ENCODE data around the gene U2AF2.

U2AF2 gene

GRCh38 chr19:55690769-55691545 lies 36.1 kb downstream of the U2AF2 start:
- no peaks in the 10 kb centered on the region for H3K9me2 ChIP-seq (replicated peaks; ENCODE audit: insufficient read depth, low read length)
- peaks cover 27% of the 10 kb centered on the region for H3K79me2 ChIP-seq (ENCODE audit: low read length)
- H3K27ac ChIP-seq (ENCODE audit: low read length): no peak overlapping the region
- H3K9ac ChIP-seq (ENCODE audit: low read length): no peak overlapping the region
- H3K27me3 ChIP-seq (replicated peaks; ENCODE audit: insufficient read depth, low read length): no peaks in the 10 kb centered on the region
- H3K4me2 ChIP-seq (ENCODE audit: low read depth, low read length): no peak overlapping the region
- no peaks in the 10 kb centered on the region for H3K36me3 ChIP-seq (replicated peaks; ENCODE audit: insufficient read depth, low read length)
- no peaks in the 10 kb centered on the region for H4K20me1 ChIP-seq (ENCODE audit: insufficient read depth, low read length)
- H3F3A ChIP-seq (ENCODE audit: insufficient read depth, low read length): no peaks in the 10 kb centered on the region
- H3K4me1 ChIP-seq (ENCODE audit: low read length): no peaks in the 10 kb centered on the region
- no peak overlapping the region for H3K4me3 ChIP-seq (ENCODE audit: low read length)
- no peak for TF ChIP-seq CTCF (IDR thresholded peaks at IDR 0.05; ENCODE audit: low read length)
- no peak for TF ChIP-seq EZH2 (optimal IDR thresholded peaks at IDR 0.05; ENCODE audit: low read depth, low read length)
- no peak for TF ChIP-seq EZH2phosphoT487 (IDR thresholded peaks at IDR 0.05; ENCODE audit: low read length)
- no peaks in the 10 kb centered on the region for H3K9me3 ChIP-seq (replicated peaks; ENCODE audit: insufficient read depth, low read length)
- DNase-seq: no peak
- no peak overlapping the region for H2AFZ ChIP-seq (ENCODE audit: low read length)

GRCh38 chr19:55691561-55692481 lies 37.0 kb downstream of the U2AF2 start:
- no peak overlapping the region for H3K4me2 ChIP-seq (ENCODE audit: low read depth, low read length)
- no peak overlapping the region for H3K4me3 ChIP-seq (ENCODE audit: low read length)
- H3K9me3 ChIP-seq (replicated peaks; ENCODE audit: insufficient read depth, low read length): no peaks in the 10 kb centered on the region
- TF ChIP-seq EZH2 (optimal IDR thresholded peaks at IDR 0.05; ENCODE audit: low read depth, low read length) (no peak), CTCF (IDR thresholded peaks at IDR 0.05; ENCODE audit: low read length) (no peak), EZH2phosphoT487 (IDR thresholded peaks at IDR 0.05; ENCODE audit: low read length) (no peak)
- no peaks in the 10 kb centered on the region for H3K9me2 ChIP-seq (replicated peaks; ENCODE audit: insufficient read depth, low read length)
- peaks cover 18% of the 10 kb centered on the region for H3K79me2 ChIP-seq (ENCODE audit: low read length)
- H3F3A ChIP-seq (ENCODE audit: insufficient read depth, low read length): no peaks in the 10 kb centered on the region
- H4K20me1 ChIP-seq (ENCODE audit: insufficient read depth, low read length): no peaks in the 10 kb centered on the region
- H3K9ac ChIP-seq (ENCODE audit: low read length): no peak overlapping the region
- no peak overlapping the region for H2AFZ ChIP-seq (ENCODE audit: low read length)
- no peak for DNase-seq
- no peaks in the 10 kb centered on the region for H3K27me3 ChIP-seq (replicated peaks; ENCODE audit: insufficient read depth, low read length)
- no peaks in the 10 kb centered on the region for H3K4me1 ChIP-seq (ENCODE audit: low read length)
- H3K36me3 ChIP-seq (replicated peaks; ENCODE audit: insufficient read depth, low read length): no peaks in the 10 kb centered on the region
- H3K27ac ChIP-seq (ENCODE audit: low read length): no peak overlapping the region

- H4K20me1 ChIP-seq (ENCODE audit: insufficient read depth, low read length): no peaks in the 10 kb centered on the region
- H3K4me2 ChIP-seq (ENCODE audit: low read depth, low read length): no peak overlapping the region
- no peaks in the 10 kb centered on the region for H3K36me3 ChIP-seq (replicated peaks; ENCODE audit: insufficient read depth, low read length)
- H3K27me3 ChIP-seq (replicated peaks; ENCODE audit: insufficient read depth, low read length): no peaks in the 10 kb centered on the region
- no peaks in the 10 kb centered on the region for H3K9me3 ChIP-seq (replicated peaks; ENCODE audit: insufficient read depth, low read length)
- peaks cover 10% of the 10 kb centered on the region for H3K79me2 ChIP-seq (ENCODE audit: low read length)
- H3K4me3 ChIP-seq (ENCODE audit: low read length): no peak overlapping the region
- H3K4me1 ChIP-seq (ENCODE audit: low read length): no peaks in the 10 kb centered on the region
- H3K9ac ChIP-seq (ENCODE audit: low read length): no peak overlapping the region
- TF ChIP-seq CTCF (IDR thresholded peaks at IDR 0.05; ENCODE audit: low read length) (no peak), EZH2phosphoT487 (IDR thresholded peaks at IDR 0.05; ENCODE audit: low read length) (no peak), EZH2 (optimal IDR thresholded peaks at IDR 0.05; ENCODE audit: low read depth, low read length) (no peak)
- no peak for DNase-seq
- H3K27ac ChIP-seq (ENCODE audit: low read length): no peak overlapping the region
- no peaks in the 10 kb centered on the region for H3K9me2 ChIP-seq (replicated peaks; ENCODE audit: insufficient read depth, low read length)
- no peak overlapping the region for H2AFZ ChIP-seq (ENCODE audit: low read length)
- no peaks in the 10 kb centered on the region for H3F3A ChIP-seq (ENCODE audit: insufficient read depth, low read length)
Measured at GRCh38 chr19:55692681-55693081, 37.8 kb downstream of the U2AF2 start.

Data from MM.1S (cell line).